Measurements from ENCODE around the gene EYS. TPM values are rescaled to one million over a fixed set of nuclear protein-coding genes. Genes with fewer than 3 reads are reported as not detected.

Gene EYS
- total and polyA plus RNA-seq, 2 of the 8 experiments (the other 6 are each of a cell fraction or from before 2014, with no cell fraction given): 0.05 to 0.13 TPM

GRCh38 chr6:65667916-65668656 is 38.9 kb downstream of the EYS start (continued):
- no peak for TF ChIP-seq ATF2 (IDR thresholded peaks at IDR 0.05; ENCODE audit: low read length)
- no peak for TF ChIP-seq CREB1 (IDR thresholded peaks at IDR 0.05)
- TF ChIP-seq, protein P1, sequence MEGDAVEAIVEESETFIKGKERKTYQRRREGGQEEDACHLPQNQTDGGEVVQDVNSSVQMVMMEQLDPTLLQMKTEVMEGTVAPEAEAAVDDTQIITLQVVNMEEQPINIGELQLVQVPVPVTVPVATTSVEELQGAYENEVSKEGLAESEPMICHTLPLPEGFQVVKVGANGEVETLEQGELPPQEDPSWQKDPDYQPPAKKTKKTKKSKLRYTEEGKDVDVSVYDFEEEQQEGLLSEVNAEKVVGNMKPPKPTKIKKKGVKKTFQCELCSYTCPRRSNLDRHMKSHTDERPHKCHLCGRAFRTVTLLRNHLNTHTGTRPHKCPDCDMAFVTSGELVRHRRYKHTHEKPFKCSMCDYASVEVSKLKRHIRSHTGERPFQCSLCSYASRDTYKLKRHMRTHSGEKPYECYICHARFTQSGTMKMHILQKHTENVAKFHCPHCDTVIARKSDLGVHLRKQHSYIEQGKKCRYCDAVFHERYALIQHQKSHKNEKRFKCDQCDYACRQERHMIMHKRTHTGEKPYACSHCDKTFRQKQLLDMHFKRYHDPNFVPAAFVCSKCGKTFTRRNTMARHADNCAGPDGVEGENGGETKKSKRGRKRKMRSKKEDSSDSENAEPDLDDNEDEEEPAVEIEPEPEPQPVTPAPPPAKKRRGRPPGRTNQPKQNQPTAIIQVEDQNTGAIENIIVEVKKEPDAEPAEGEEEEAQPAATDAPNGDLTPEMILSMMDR (IDR thresholded peaks at IDR 0.05; ENCODE audit: control extremely low read depth in 1 of 3, insufficient read depth in 1 of 3, low read depth in 1 of 3, low read length in 3 of 3): no peak

All from H1 (cell line).